GM19395 (cell line): Measurements from ENCODE around the gene MACF1.
"Not testable (repeated sequence)": the region's sequence is repeated elsewhere in the genome, so short reads cannot be mapped to it uniquely, and the experiment has no call there.

Source experiments
- ATAC-seq: cut with Tn5 transposase; IDR thresholded peaks from one replicate; pipeline ENCODE4 v1.9.1; 2021; ENCODE audit warnings: mild to moderate bottlenecking, moderate library complexity; ENCODE audit not compliant: unreplicated experiment

MACF1 gene

GRCh38 chr1:39501666-39502065 lies 297.2 kb downstream of the MACF1 start:
- ATAC-seq, result no peak

GRCh38 chr1:39504436-39504835 lies 299.9 kb downstream of the MACF1 start:
- not testable (repeated sequence) for ATAC-seq

DNA sequence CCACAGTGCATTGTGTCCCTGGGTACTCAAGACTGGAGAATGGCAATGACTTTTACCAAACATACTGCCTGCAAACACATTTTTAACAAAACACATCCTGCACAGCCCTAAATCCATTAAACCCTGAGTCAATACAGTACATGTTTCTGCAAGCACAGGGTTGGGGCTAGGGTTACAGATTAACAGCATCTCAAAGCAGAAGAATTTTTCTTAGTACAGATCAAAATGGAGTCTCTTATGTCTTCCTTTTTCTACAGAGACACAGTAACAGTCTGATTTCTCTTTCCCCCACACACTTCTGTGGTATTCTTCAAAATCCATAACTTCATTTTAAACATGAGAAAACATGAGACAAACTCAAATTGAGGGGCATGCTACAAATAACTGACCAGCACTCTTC lies 300.8 kb downstream of the MACF1 start:
- ATAC-seq, result no peak

DNA sequence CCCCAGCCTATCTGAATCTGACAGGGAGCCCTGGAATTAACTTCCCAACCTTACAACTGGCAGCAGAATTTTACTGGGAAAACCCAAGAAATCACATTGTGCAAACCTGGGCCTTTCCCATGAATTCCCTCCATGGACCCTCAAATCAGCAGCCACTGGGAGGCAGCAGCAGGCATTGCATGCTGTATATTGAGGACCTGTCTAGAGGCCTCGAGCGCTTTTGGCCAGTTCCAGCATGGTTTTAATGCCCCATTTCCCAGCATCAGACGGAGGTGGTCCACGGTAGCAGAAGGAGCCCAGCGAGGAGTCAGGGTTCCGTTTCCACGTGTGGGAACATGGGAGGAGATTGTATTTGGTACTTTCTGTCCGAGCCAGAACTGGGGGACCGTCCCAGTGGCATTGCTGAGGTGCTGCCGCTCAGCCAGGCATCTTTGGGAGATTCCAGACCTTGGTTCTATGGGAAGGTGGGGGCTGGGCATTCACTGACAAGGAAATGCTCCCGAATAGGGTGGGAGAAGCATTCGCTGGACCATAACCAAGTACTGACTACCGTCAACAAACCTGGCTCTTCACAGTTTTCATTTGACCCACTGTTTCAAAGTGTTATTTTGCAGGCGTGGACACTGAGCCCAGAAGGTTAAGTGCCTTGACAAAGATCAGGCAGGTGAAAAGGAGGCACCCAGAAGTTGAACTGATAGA lies 302.9 kb downstream of the MACF1 start:
- no peak for ATAC-seq

DNA sequence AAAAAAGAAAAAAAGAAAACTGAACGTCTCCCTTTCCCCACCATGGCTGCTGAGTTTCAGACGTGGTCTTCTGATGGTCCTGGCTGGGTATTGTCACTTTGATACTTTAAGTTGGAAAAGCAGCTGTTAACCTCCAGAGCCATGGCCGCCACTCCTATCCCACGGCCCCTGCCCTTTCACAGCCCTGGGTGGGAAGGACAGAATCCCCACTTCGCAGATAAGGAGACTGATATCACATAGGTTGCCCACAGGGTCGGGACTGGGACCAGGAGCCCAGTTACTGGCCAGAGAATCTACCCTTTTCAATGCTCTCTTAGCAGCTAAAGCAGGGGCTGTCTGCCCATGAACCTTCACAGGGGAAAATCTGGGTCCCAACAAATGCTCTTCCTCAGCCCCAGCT lies 303.8 kb downstream of the MACF1 start:
- ATAC-seq, result no peak

GRCh38 chr1:39508857-39509305 lies 304.4 kb downstream of the MACF1 start:
- ATAC-seq, result no peak

- peak; percentile 69 for ATAC-seq
Observed at GRCh38 chr1:39509360-39510009, 305.0 kb downstream of the MACF1 start.

DNA sequence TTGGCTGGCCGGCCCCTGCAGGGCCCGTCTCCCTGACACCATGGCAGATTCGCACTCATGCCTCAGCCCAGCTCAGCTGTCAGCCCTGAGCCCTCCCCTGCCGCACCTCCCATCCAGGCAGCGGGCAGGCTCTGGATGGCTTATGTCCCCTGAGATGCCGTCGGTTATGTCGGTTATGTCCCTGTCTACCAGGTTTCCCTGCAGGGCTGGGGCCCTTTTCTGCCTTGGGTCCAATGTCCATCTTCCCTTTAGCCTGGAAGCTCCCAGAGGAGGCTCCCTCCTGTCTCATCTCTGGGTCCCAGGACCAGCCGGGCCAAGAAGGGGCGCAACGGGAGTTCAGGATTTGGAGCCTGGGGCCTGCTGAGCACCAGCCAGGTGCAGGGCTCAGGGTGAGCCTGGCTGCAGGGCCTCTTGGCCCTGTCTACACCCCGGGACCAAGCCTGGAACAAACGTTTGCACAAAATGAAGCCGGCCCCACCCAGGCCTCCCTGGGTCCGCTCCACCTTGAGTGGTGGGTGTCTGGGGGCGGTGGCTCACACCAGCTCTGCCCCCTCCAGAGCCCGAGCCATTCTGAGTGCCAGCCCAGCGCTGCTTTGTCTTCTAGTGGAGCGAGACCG lies 306.2 kb downstream of the MACF1 start:
- ATAC-seq, result not testable (repeated sequence)

- ATAC-seq, result not testable (repeated sequence)
Observed at GRCh38 chr1:39511477-39511876, 307.0 kb downstream of the MACF1 start.

DNA sequence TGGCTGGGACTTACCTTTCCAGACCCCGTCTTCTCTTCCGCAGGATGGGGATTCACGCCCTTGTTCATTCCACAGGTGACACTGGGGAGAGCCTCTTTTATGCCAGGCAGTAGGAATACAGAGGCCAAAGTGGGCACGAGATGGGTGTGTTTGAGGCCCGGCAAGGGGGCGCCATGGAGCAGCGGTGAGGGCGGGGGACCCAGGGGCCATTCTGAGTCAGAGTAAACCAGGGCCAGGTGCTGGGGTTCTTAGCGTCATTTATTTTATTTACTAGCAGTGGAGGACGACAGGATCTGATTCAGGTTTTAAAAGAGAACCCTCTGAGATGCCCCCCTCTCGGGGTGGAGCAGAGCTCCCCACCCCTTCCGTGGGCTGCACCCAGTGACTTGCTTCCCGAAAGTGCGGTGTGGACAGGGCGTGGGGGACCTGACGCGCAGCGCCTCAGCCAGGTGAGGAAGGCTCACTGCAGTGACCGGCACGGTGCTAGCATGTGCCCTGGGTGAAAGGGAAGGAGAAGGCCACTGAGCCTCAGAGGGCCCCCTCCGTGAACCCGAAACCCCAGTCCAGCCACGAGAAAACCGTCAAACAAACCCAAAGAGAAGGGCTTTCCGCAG lies 307.8 kb downstream of the MACF1 start:
- not testable (repeated sequence) for ATAC-seq

GRCh38 chr1:39514710-39515124 lies 310.2 kb downstream of the MACF1 start:
- not testable (repeated sequence) for ATAC-seq

GRCh38 chr1:39515131-39516086 lies 310.9 kb downstream of the MACF1 start:
- ATAC-seq, result not testable (repeated sequence)

GRCh38 chr1:39516841-39517240 lies 312.3 kb downstream of the MACF1 start:
- ATAC-seq, result not testable (repeated sequence)

DNA sequence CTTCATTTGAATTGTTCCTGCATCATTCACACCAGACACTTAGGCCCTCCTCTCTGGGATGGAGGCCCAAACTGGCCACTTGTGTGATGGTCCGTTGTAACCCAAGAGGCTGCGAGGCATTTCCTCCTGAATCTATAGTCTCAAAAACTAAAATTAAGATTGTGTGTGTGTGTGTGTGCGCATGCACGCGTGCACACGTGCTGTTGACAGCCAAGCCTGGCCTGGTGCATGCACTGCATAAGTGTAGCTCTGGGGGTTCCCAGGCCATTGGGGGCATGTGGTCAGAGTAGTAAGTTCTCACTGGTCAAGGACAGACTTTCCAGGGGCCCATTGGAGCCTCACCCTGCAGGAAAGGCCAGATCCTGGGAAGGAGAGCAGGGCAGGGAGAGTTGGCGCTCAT lies 313.4 kb downstream of the MACF1 start:
- ATAC-seq, result not testable (repeated sequence)

GRCh38 chr1:39519376-39519775 lies 314.9 kb downstream of the MACF1 start:
- not testable (repeated sequence) for ATAC-seq

- ATAC-seq, result not testable (repeated sequence)
Observed at GRCh38 chr1:39522221-39522620, 317.7 kb downstream of the MACF1 start.

- no peak for ATAC-seq
Observed at GRCh38 chr1:39522661-39523567, 318.4 kb downstream of the MACF1 start.

DNA sequence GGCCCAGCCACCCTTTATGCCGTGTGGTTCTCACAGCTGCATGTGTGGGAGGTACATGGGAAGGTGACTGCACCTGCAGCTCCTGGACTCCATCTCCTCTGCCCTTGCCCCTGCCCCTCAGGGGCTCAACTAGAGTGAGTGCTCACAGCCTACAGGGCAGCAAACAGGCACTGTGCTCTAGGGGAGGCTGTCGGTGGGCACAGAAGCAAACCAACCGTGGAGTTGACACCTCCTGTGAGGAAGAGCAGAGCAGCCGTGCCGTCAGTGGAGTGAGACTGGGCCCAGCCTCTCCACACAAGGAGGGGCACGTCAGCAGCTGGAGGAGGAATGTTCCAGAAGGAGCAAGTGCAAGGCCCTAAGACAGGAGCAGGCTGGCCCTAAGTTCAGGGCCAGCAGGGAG lies 319.7 kb downstream of the MACF1 start:
- no peak for ATAC-seq

DNA sequence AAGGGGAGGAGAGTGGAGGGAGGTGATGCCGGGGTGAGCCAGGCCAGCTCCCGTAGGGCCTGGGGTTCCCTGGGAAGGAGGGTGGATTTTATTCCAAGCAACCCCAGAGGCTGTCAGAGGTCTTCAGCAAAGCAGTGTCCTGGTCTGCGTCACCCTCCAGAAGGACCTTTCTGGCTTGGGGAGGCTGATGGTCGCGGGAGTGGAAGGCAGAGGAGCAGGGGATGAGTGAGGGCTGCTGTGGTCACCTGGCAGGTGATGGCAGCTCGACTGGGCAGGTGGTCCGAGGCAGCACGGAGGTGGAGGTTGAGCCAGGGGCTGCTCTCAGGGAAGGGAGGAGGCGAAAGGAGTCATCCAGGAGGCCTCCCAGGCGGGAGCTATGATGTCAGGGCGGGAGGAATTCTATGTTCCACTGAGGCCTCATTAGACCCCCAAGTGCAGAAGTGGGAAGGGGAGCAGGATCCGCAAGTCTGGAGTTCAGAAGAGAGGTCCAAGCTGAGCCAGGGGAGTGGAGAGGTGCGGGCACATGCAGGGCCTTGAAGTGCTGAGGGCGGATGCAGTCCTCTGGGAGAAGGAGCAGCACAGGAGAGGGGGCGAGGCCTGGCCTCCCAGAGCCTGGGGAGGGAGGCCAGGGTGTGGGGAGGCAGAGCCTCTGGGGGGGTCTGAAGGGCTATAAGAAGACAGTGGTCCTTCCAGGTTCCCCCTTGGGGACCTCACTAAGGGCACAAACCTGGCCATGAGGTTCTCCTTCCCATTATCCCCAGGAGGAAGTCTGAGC lies 320.3 kb downstream of the MACF1 start:
- ATAC-seq, result no peak
